ENCODE data around the gene HCFC1R1.

- no peak for TF ChIP-seq CTCF (IDR thresholded peaks at IDR 0.05; ENCODE audit: control extremely low read depth in 1 of 3, insufficient read depth in 1 of 3, low read depth in 1 of 3, low read length in 3 of 3)
- TF ChIP-seq EZH2 (IDR thresholded peaks at IDR 0.05; ENCODE audit: low read depth, low read length, severe bottlenecking), result no peak
- TF ChIP-seq KDM5A (IDR thresholded peaks at IDR 0.05; ENCODE audit: low read length), result no peak
- TF ChIP-seq RNF2 (IDR thresholded peaks at IDR 0.05; ENCODE audit: borderline replicate concordance, low read depth, low read length, missing control alignments, poor library complexity, severe bottlenecking), result no peak
- no peak for TF ChIP-seq POLR2A (IDR thresholded peaks at IDR 0.05; ENCODE audit: control extremely low read depth in 1 of 2, low read depth in 2 of 2, low read length in 2 of 2)
- no peak for TF ChIP-seq CHD2 (IDR thresholded peaks at IDR 0.05; ENCODE audit: low read length)
- TF ChIP-seq ATF3 (IDR thresholded peaks at IDR 0.05; ENCODE audit: insufficient read depth, low read depth, low read length), result no peak
- TF ChIP-seq, protein P1, sequence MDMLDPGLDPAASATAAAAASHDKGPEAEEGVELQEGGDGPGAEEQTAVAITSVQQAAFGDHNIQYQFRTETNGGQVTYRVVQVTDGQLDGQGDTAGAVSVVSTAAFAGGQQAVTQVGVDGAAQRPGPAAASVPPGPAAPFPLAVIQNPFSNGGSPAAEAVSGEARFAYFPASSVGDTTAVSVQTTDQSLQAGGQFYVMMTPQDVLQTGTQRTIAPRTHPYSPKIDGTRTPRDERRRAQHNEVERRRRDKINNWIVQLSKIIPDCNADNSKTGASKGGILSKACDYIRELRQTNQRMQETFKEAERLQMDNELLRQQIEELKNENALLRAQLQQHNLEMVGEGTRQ (IDR thresholded peaks at IDR 0.05; ENCODE audit: low read length), result no peak
These were observed 27.4 kb downstream of the HCFC1R1 start for GRCh38 chr16:2996298-2996697.

Data from H1 (cell line).